Measurements from ENCODE around the gene PYGO2. TPM values are rescaled to one million over a fixed set of nuclear protein-coding genes. Genes with fewer than 3 reads are reported as not detected.

PYGO2 gene
- total RNA-seq, 1 donor from 2014 or later: 10.5 TPM

DNA sequence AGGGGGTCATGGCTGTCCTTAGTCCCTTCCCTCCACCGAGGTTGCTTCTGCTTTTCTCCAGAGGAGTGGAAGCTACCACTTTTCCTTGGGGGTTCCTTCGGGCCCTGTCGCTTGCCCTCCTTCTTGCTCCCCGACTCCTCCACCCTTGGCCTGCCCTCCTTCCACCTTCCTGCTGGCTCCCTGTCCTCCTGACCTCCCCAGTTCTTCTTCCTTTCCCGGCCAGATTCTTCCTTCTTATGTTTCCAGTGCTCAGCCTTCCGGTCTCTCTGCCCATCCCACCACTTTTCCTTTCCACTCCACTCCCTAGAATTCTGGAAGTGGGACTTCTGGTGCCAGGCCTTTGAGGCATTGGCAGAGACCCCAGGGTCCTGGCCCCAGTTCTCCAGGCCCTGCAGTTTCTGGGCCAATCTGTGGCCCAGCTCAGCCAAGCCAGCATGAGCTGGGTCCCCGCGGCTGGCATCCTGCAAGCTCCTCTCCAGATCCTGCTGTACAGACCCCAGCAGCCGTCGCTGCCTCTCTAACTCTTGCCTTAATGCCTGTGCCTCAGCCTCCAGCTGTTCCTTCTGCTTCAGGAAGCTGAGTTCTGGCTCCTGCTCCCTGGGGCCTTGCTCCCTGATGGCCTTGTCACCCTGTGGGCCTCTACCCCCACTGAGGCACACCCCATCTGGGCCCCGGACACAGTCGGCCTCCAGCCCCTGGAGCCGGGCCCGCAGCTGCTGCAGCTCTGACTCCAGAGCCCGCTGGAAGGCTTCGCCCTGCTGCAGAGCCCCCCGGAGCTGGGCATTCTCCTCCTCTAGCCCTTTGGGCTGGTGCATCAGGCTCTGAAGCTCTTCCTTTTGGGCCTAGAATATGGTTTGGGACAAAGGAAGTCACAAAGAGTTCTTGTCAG, 15.4 kb downstream of the PYGO2 start:
- no peak for ATAC-seq

DNA sequence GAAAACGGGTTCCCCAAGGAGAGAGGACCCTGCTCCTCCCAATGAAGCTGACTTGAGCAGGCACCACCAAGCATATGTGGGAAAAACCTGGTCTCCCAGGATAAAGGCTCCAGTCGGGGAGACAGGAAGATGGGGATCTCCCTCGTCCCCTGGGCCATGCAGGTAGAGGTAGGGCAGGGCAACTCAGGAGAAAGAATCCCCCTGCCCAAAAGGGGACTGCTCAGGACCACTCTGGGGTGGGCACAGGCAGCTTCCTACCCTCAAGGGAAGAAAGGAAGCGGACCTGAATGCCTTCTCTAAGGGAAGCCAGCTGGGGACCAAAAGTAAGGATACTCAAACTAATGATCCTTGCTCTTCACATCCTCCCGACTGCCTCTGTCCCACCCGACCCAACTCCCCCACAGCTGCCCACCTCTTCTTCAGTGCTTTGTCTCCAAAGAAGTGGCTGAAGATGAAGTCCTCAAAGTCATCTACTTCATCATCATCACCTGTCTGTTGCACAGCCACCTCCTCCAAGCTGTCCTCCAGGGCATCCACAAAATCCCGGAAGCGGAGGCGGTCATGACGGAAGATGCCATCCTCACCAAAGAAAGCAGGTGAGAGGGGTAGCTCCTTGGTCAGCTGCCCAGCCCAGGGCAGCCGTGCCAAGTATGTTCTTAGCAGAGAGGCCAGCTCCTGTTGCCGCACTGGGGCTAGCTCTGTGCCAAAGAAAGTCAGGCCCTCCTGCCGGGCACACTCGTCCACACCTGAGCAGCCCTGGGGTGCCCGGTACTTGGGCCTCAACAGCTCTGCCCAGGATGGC, 16.2 kb downstream of the PYGO2 start:
- no peak for DNase-seq (ENCODE audit: low spot score)
- no peak for ATAC-seq

More for the DNA sequence above, 15.4 kb downstream of the PYGO2 start:
- DNase-seq (ENCODE audit: low spot score): no peak

DNA sequence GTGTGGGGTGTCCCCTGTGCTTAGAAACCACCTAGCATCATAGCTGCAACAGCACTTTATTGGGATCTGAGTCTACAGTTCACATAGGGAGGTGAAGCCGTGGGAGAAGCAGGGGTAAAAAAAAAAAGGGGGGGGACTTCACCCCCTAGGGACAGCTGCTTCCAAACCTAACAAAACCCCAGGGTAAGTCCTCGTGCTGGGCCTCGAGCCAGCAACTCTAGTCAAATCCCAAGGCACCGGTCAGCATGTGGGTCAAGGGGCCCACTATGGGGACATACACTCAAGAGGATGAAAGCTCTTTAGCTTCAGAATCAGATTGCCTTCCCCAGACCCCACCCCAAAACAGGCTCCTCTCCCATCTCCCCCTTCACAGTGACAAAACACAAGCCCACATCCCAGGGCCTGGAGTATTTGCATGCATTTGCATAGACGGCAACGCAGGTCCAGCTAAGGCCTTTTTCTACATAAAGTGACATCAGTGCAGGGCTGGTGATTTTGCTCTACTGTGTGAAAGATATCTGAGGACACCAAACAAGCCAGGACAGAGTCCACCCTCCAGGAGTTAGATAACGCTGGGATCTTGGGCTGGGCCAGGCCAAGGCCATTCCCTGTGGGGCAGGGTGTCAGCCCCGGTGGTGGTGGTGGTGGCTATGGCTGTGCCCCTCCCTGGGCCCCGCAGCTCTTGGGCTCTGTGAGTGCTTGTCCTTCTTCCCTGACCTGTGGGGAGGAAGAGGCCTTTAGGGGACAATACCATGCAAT, 17.0 kb downstream of the PYGO2 start:
- DNase-seq (ENCODE audit: low spot score): peak; percentile 80
- peak; percentile 82 for ATAC-seq

DNA sequence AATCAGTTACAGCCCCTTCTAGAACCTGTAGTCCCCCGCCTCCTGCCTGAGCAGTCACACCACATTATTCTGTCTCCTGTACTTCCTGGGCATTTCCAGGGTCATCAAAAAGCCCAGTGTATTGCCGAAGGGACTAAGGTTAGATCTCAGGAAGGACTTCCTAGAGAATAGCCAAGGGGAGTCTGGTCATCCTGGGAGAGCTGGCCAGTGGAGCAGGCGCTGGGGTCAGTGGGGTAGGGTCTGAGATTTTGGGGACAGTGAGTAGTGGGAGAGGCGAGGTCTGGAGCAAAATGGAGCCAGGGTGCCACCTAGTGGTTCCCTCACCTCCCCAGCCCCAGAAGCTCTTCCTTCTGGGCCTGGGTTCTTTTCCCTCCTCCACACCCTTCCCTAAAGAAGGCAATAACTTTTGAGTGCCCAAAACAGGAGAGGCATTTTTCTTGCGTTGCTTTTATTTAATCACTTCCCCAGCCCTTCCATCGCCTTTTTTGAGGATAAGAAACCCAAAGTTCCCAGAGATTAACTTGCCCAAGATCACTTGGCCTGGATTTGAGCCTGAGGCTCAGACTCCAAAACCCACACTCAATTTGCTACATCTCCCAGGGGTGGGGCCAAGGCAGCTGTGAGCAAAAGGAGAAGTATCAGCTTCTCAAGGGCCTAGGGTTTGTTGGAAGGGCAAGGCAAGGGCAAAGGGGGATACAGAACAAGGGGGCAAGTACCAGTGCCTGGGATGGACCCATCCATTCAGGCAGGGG, 17.8 kb downstream of the PYGO2 start:
- DNase-seq (ENCODE audit: low spot score) (no peak), ATAC-seq (peak; percentile 62)

DNA sequence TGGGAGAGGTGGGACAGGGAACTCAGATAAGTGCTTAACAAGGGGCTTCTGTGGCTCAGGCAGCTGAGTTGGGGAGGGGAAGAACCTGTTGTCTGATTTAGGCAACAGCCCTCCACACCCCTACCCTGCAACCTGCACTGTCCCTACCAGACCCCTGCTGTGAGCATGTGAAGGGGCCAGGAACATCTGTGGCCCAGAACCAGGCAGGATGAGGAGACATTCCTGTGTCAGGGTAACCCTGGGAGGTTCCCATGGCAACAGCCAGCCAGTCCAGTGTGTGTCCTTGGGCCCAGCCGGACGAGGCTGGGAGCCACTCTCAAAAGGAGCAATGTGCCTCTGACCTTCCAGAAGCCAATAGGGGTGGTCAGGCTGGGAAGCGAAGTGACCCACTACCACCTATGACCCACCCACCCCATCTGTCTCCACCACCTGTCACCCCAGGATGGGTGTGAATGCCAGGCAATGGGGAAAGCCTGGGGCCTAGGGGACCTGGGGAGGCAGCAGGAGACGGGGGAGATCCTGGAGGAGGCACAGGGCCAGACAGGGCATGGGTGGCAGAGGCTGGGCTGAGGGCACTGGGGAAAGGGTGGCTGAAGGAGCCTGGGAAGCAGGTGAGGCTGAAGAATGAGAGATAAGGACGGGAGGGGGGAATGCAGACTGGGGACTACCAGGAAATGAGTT, 20.1 kb downstream of the PYGO2 start:
- DNase-seq (ENCODE audit: low spot score) (no peak), ATAC-seq (no peak)

DNA sequence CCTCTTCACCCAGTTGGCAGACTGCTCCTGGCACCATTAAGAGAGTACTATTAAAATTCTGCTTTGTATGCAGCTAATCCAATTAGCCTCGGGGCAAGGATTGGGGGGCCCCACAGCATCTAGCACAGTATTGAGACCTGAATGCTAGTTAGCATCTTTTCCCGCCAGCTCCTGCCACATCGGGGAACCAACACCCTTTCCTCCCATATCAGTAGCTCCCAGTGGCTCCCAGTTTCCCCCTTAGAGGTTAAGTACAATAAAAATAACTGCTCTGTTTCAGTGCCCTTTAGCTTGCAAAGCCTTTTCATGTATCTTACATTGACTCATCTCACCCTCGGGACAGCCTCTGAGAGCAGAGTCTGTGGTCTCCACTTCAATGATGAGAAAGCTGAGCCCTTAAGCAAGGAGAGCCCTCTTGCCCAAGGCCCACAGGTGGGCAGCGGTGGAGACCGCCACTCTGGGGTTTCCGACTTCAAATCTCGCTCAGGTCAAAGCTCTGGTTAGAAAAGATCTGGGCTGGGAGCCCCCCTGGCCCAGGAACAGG, 20.9 kb downstream of the PYGO2 start:
- DNase-seq (ENCODE audit: low spot score): no peak
- ATAC-seq: no peak

DNA sequence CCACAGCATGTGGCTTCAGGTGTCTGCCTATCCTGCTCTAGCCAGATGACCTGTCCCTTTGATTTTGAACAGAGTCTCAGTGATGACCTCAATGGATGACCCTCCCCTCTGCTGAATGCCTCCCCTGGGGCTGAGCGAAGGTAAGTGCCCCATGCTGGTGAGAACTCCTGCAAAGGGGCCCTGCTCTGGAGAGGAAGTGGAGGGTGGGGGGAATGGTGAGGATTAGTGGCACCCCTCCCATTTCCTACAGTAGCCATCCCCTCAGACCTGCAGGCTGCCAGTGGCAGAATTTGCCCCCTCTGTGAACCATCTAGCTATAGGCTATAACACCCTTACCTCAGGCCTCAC, 21.4 kb downstream of the PYGO2 start:
- ATAC-seq: no peak
- DNase-seq (ENCODE audit: low spot score): no peak

DNA sequence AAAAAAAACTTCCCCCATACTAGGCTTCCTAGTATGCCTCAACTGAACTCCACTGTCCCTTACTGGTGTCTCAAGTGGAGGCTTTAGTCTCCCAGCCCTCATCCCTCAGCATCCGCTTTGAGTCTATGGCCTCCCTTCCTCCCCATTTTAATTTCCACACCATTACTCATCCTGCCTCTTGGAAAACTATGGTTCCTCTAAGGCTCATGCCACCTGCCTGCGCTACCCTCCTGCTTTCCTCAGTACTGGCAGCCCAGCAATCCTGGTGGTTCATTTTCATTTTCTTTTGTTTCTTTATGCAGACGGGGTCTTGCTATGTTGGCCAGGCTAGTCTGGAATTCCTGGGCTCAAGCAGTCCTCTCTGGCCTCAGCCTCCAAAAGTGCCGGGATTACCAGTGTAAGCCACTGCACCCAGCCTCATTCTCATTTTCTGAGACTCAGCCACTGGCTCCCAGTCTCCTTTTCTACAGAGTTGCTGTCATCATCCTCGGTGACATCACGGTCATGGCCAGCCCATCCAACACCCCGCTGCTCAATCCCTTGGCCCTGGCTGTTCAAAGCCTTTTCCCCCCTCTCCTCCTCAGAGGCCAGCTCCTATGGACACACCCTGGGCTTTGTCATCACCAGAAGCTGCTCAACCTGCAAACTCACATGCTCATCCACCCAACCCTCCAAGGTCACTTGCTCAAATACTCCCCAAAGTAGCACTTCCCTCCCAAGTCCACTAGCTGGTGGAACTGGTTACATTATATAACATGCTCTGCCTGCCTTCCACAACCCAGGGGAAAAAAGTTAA, 22.8 kb downstream of the PYGO2 start:
- DNase-seq (ENCODE audit: low spot score): no peak
- ATAC-seq: no peak

DNA sequence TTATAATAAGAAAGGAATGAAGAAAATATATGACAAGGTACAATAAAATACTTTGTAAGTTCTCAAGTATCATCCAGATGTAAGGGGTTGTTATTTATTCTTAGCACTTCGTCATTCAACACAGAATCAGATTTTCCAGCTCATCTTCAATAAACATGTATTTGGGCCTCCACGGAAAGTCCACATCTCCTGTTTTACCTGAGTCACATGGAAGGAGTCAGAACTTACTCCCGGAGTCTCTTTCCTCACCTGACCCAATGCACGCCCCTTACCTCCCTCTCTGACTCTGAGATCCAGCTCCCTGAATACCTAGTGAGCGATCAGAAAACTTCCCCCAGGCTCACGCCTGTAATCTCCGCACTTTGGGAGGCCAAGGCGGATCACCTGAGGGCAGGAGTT, 23.6 kb downstream of the PYGO2 start:
- DNase-seq (ENCODE audit: low spot score) (no peak), ATAC-seq (no peak)

DNA sequence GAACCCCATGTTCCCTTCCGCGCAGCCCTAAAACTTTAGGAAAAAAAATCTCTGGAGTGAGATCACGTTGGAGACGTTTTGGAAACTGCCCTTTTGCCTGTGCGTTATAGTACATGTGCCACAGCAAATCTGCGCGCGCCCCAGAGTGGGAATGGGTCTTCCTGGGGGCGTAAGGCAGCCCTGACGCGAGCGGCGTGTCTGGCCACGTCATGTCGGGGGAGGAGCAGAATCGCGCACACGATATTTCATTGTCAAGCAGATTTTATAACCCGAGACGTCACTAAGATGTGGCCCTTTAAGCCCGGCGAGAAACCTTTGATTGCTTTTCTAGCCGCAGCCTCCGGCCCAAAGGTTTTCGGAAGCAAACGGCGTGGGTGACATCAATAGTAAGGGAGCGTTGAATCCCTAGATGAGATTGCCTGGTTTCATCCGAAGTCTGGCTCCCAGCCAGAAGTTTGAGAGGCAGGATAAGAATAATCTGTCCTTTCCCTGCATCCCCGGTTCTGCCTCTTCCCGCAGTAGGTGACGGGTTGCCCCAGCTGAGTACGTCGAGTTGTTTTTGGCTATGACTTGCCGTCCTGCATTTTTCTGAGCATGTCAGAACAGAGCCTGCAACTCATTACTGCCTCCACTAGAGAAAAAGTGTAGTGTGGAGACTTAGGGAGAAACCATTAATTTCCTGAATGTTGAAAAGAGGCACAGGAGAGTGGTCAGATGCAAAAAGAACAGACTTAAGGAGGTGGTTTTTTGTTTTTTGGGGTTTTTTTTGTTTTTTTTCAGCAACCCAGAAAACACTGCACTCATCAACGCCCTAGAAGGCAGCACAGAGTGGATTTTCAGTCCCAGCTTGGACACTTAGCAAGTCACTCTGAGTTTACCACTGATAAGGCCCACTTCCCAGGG, 24.2 kb downstream of the PYGO2 start:
- ATAC-seq: peak; percentile 74
- DNase-seq (ENCODE audit: low spot score): peak; percentile 90

DNA sequence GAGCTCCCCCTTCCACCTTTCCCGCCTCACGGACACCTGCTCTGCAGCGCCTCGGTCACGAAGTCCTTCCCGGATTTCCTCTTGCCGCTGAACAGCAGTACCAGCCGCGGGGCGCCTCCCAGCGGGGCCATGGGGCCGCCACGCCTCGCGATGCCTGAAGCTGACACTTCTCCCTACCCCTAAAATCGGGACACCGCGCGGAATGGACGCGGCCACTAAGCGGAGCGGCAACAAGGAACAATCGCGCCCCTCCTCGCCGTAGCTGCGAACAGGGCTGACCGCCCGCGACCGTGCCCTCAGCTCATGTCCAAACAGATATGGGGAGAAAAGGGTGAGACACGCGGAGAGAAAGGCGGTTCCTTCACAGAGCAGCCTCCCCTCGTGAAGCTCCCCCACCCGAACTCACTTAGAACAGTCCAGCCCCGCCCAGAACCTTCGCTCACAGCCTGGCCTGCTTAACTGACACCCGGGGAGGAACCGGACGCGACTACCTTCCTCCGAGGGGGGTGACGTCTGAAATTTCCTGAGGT, 25.0 kb downstream of the PYGO2 start, which contains the start of gene PMVK:
TSS of gene PMVK (minus strand) at position 165 of the 530 bp plus-strand sequence. CDS start at position 131, 34 bp downstream.
- peak; percentile 97 for DNase-seq (ENCODE audit: low spot score)
- peak; percentile 81 for ATAC-seq

DNA sequence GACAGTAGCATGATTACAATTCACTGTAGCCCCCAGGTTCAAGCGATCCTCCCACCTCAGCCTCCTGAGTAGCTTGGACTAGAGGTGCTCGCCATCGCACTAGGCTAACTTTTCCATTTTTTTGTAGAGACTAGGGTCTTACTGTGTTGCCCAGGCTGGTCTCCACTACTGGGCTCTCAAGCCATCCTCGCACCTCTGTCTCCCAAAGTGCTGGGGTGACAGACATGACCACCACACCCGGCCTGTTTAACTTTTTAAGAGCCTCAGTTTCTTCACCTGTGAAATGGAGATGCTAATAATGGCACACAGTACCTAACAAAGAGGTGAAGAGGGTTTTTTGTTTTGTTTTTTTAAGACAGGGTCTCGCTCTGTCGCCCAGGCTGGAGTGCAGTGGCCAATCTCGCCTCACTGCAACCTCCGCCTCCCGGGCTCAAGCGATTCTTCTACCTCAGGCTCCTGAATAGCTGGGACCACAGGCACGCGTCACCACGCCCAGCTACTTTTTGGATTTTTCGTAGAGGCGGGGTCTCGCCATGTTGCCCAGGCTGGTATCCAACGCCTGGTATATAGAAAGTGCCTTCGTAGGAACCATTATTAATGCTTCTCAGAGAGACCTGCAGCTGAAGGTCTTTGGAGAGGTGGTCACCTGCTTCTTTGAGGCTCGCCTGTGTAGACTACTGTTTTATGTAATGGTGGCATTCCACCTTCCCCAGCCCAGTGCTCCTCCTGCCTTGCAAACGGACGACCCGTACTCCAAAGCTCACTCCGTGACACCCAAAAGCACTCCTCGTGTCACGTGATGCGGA, 25.6 kb downstream of the PYGO2 start:
- DNase-seq (ENCODE audit: low spot score) (peak; percentile 53), ATAC-seq (no peak)

DNA sequence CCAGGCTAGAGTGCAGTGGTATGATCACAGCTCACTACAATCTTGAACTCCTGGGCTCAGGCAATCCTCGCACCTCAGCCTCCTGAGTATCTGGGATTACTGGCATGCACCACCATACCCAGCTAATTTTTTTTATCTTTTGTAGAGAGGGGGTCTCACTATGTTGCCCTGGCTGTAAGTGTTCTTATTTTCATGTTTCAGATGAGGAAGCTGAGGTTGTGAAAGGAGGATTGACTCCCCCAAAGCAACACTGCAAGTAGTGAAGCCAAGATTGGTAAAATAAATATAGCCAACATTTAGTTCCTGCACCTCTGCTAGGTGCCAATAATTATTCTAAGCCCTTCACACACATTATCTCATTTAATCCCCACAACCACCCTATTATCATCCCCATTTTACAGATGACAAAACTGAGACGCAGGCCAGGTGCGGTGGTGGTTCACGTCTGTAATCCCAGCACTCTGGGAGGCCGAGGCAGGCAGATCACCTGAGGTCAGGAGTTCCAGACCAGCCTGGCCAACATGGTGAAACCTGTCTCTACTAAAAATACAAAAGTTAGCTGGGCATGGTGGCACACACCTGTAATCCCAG, 27.1 kb downstream of the PYGO2 start:
- no peak for DNase-seq (ENCODE audit: low spot score)
- ATAC-seq: no peak

DNA sequence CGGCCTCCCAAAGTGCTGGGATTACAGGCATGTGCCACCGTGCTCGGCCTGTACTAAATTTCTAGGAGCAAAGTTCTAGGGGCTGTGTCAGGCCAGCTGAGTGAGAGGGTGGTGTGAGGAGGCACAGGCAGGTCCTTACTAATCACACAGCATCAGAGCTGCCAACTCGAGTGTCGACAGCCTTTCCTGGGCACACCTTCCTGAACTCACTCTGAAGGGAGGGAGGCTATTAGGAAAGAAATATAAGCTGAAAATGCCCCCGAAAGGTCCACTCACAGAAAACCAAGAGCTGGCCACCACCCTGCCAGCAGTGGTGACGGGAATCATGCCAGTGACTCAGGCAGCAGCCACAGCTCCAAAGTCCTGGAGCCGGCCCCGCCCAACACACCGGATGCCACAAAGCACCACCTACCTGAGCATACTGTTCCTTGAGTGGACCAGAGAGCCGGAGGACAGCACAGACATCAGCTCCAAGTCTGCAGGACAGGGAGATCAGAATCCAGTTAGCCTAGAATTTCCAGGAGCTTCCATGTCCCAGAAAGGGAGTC, 29.6 kb downstream of the PYGO2 start:
- ATAC-seq (peak; percentile 69), DNase-seq (ENCODE audit: low spot score) (peak; percentile 95)

DNA sequence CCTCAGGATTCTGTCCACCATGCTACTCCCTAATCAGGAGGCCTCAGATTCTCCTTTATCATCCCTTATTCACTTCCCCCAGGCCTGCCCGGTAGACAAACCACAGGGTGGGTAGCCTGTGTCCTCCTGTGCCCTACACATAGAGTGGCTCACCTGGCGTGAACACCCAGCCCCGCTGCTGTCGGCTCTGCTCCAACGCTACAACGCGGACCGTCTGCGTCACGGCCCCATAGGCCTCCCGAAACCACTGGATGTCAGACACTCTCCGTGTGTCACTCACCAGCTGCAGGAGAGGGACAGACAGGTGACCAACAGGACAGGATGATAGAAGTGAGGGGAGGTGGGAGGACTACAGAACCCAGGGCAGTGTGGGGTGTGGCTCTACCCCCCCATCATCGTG, 35.4 kb downstream of the PYGO2 start:
- ATAC-seq: no peak

More for the DNA sequence above, 35.4 kb downstream of the PYGO2 start:
- DNase-seq (ENCODE audit: low spot score): no peak
